DND-41 (cell line): ENCODE data around the gene MDP1.

Source experiments
- EZH2 ChIP-seq: IDR thresholded peaks from 3 replicates; pipeline ENCODE4 v1.6.1; 2012; ENCODE audit warnings: borderline replicate concordance, low read depth, mild to moderate bottlenecking, moderate library complexity, low read length, inconsistent platforms; ENCODE audit not compliant: severe bottlenecking
- TF ChIP-seq, protein P1 (sequence below): IDR thresholded peaks from 2 replicates; pipeline ENCODE4 v1.5.1; 2012; ENCODE audit warnings: borderline replicate concordance, low read length, moderate library complexity, mild to moderate bottlenecking; ENCODE audit not compliant: poor library complexity, severe bottlenecking; ENCODE audit errors: extremely low read depth

DNA sequence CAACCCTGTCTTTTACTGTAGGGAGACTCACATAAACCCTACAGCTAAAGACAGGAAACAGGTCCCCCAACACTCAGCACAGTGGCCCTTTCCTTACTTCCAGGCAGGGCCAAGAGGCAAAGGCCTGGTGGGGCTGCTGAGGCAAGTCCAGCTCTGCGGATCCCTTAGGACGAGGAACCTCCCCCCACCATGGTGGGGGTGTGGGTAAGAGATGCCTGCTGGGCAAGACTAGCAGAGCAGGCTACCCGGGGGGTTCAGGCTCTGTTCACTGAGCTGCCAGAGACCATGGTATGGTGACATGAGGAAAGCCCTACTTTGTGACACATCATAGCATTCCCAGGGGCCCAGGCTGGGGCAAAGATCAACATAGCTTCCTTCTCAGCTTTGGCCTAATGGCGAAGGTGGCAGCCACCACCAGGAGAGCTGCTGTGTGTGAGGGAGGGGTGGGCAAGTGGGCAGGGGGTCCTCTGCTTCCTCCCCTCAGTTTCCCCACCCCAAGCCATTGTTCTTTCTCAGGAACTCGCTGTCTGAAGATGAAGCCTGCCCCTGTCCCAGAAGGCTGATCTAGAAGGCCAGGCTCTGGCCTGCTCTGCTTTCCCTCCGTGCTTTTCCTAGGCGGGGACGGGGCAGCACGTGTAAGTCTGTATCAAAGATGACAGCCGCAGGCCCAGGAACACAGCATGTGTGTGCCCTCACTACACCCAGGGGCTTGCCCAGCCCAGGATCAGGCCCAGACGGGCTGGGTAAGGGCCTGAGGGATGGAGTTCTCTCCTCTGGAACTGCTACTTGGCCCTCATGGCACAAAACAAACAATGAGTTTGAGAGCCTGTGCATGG, 36.6 kb upstream of the MDP1 start:
- TF ChIP-seq, protein P1, sequence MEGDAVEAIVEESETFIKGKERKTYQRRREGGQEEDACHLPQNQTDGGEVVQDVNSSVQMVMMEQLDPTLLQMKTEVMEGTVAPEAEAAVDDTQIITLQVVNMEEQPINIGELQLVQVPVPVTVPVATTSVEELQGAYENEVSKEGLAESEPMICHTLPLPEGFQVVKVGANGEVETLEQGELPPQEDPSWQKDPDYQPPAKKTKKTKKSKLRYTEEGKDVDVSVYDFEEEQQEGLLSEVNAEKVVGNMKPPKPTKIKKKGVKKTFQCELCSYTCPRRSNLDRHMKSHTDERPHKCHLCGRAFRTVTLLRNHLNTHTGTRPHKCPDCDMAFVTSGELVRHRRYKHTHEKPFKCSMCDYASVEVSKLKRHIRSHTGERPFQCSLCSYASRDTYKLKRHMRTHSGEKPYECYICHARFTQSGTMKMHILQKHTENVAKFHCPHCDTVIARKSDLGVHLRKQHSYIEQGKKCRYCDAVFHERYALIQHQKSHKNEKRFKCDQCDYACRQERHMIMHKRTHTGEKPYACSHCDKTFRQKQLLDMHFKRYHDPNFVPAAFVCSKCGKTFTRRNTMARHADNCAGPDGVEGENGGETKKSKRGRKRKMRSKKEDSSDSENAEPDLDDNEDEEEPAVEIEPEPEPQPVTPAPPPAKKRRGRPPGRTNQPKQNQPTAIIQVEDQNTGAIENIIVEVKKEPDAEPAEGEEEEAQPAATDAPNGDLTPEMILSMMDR, result no peak
- TF ChIP-seq EZH2, result no peak
